NCI-H748 (cell line): ENCODE data around the gene TSSC4.

ENCODE experiments used
- DNase-seq: peaks from one replicate; lab custom pipeline; 2025; ENCODE audit not compliant: unreplicated experiment; lab: John Stamatoyannopoulos, UW

The TSSC4 gene

DNA sequence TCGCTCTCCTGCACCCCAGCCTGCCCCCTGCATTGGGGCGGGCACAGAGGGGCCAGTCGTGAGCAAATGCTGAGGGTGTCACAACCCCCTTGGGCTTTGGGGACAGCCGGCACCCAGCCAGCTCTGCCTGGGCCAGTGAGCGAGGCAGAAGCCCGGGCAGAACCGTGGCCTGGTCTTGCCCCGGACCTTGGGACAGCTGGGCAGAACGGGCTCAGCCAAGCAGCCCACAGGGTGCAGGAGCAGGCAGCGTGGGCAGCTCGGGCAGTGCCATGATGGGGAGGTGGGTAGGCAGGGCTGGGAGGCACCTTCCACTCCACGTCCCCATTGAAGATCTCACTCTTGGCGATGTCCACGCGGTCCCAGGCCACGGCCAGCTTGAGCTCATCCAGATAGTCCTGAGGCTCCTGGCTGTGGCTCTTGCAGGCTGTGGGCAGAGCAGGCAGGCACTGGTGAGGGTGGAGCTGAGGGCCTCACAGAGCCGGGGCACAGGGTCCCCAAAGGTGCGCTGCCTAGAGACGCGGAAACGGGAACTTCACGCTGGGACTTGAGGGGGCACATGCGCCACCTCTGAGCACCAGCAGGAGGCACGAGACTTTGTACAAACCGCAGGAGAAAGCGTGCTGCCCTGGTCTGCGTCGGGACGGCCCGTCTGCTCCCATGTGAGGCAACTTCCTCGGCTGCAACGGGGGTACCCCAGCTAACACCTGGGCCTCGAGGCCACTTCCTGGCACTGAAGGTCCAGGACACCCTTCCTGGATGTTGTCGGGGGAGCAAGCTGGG, 15.2 kb downstream of the TSSC4 start:
- DNase-seq = no peak

DNA sequence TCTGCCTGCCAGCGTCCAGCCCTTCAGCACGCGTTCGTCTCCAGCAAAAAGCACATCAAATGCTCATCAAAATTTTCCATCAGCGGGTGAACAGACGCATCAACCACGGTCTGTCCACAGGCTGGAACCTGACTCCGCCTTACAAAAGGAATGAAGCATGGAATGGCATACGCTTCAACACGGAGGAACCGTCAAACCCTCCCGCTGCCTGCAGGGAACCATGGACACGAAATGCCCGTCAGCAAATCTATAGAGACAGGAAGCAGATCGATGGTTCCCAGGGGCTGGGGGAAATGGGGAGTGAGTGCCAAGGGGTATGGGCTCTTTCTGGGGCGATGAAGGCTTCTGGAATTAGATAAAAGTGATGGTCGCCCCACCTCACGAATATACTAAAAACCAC, 16.2 kb downstream of the TSSC4 start:
- peak; percentile 15 for DNase-seq

- no peak for DNase-seq
These were observed 17.5 kb downstream of the TSSC4 start for GRCh38 chr11:2417856-2418692.

GRCh38 chr11:2418693-2419360, 18.3 kb downstream of the TSSC4 start:
- DNase-seq = no peak

DNA sequence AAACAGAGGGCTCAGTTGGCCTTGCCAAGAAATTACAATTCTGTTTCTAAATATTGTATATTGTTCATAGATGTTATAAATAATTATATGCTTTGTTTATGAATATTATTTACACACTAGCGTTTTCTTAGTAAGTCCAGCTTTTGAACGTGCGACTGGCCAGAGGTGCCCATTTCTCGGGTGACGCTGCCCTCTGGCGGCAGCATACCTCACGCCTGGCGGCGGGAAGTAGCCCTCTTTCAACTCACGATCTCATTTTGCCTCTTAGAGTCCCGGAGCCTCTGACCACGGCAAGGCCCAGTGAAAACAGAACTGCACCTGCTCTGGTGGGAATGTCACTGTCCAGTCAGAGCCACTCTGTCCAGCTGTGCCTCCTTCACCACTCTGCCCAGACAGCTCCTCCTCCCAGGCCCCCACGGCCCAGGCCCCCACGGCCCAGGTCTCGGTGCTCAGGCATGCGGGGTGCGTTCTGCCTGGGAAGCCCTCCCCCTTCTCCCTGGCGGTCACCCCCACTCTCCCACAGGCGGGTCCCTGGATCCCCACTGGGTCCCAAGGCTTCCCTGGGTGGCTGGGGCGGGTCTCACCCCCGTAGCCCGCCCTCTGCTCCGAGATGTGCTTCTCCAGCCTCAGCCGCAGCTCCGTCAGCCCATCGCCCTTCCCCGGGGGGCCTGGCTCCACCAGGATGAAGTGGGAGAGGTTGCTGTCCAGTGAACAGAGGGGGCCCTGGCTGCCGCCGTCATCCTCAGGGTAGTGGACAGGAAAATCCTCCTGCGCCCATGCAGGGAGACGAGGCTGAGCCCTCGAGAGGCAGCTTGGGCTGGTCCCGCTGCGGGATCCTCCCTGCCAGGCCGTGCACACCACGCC, 19.3 kb downstream of the TSSC4 start:
- DNase-seq = peak; percentile 76

DNA sequence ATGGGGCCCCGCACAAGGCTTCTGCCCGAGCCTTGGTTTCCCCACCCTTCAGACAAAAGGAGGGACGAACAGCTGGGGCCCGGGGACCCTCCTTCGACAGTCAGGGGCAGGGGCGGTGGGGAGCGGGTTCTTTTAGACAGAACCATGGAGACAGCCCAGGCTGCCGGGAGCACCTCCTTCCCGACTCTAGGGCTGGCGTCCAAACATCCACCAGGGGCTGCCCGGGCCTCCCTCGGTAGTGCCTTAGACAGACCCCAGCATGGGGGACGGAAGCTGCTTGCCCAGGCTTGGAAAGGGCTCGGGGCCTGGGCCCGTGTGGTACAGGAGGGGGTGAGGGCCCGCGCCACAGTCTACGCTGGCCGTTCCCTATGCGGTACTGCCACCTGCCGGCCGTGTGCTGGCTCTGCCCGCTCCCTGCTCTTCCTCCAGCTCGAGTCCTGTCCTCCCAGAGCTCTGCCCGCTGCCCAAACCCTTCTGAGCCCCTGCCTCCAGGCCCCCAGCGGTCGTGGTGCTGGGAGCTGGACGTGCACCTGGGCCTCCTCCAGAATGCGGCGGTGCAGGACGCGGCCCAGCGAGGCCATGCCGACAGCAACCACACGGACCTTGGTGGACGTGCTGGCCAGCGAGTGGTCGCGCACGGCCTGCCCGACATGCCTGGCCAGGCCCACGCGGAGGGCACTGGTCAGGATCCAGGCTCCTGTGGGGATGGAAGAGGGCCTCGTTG, 20.1 kb downstream of the TSSC4 start:
- peak; percentile 77 for DNase-seq

- DNase-seq = no peak
These were observed 20.9 kb downstream of the TSSC4 start for GRCh38 chr11:2421226-2421994.

DNA sequence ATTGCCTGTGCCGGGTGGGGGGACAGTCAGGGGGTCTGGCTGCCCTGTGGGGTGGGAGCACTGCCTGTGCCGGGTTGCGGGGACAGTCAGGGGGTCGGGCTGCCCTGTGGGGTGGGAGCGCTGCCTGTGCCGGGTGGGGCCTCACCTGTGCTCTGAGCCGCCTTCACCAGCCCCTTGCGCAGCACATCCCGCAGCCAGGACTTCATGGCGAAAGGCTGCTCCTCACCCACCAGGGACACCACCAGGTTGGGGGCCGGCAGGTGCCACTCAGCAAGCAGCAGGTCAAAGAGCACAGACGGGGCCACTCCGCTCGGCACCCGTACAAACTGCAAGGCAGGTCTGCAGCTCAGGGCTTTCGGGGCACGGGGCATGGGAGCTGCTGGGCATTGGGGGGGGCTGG, 21.4 kb downstream of the TSSC4 start:
- no peak for DNase-seq

- DNase-seq = no peak
These were observed 22.1 kb downstream of the TSSC4 start for GRCh38 chr11:2422461-2423156.

DNA sequence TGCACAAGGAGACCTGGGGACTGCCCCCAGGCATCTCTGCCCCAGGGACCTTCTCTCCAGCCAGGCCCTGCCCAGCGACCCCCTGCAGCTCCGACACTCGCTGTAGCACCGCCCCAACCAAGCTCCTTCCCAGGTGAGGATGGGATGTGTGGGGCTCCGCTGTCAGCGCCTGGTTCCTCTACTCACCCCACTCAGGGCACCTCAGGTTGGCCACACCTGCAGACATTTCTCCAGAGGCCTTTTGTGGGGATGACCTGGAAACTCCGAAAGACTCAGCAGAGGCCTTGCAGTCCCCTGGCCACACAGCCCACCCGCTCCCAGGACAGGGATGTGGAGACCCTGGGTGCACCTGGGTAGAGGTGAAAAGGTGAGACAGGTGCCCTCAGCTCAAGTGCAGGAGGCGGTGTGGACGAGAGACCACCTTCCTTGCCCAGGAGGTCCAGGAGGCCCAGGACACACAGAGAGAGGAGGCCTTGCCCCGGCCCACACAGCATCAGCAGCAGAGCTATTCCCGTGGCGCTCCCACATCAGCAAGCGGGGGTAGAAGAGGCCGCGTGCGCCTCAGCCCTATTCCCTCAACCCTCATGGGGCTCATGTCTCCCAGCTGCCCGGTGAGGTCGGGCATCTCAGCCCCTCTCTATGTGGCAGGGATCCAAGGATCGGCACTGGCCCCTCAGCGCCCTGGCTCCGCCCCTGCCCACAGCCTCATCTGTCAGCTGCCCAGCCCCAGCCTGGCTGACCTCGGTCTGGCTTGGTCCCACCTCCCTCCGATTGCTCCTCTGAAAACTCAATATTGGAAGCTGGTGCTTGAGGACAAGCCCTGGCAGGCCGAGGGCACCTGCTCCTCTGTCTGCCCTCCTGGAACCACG, 22.8 kb downstream of the TSSC4 start:
- no peak for DNase-seq

DNA sequence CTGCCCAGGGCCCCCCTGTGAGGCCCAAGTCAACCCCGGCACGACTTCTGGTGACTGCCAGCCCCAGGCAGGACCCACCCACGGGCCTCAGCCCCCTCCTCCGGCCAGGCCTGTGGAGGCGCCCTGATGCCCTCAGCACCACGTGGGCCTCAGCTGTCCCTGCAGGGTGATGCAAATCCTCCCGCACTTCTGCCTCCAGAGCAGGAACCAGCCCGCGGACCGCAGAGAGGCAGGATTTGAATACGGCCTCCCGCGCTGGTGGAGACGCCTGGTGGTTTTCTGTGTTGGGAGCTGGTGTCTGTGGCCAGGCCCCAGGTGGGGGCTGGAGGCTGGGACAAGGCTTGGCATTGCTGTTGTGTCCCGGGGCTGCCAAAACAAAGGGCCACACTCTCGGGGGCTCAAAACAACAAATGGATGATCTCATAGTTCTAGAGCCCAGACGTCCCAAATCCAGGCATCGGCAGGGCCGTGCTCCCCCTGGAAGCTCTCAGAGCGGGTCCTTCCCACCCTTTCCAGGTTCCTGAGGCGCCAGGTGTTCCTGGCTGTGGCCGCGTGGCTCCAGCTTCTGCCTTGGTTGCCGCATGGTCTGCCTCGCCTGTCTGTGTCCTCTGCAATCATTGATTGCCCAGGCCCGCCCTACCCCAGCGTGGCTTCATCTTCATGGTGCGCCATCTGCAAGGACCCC, 24.4 kb downstream of the TSSC4 start:
- DNase-seq = no peak

- DNase-seq = no peak
These were observed 25.0 kb downstream of the TSSC4 start for GRCh38 chr11:2425506-2425905.

DNA sequence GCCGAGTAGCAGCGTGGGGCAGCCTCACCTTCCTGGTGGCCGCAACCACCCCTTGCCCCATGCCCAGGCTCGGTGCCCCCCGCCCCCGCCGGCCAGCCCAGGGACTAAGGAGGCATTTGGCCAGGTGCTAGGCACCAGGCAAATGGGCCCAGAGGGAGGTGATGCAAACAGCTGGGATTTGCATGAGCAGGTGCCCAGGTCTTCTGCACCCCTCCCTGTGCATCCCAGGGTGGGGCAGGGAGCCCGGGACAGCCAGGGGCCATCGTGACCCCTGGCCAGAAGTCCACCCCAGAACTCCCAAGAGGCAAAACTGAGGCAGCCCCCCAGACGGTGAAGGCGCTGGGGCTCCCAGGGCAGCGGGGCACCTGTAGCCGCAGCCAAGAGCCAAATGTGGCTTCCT, 25.7 kb downstream of the TSSC4 start:
- no peak for DNase-seq

- no peak for DNase-seq
These were observed 26.4 kb downstream of the TSSC4 start for GRCh38 chr11:2426826-2427521.

- DNase-seq = no peak
These were observed 27.3 kb downstream of the TSSC4 start for GRCh38 chr11:2427721-2428321.

- peak; percentile 67 for DNase-seq
These were observed 27.8 kb downstream of the TSSC4 start for GRCh38 chr11:2428322-2428795.
